KOPT-K1 (cell line): Measurements from ENCODE around the gene COPS2.
"Not testable (repeated sequence)": the region's sequence is repeated elsewhere in the genome, so short reads cannot be mapped to it uniquely, and the experiment has no call there.

Experiments used
- H3K27ac ChIP-seq: fragments of 200-600 bp; sonication (generic); 2 replicates; pipeline ENCODE4 v1.5.1; 2016; ENCODE audit warnings: antibody characterized with exemption, mild to moderate bottlenecking, low read depth, low read length; ENCODE audit not compliant: poor library complexity, severe bottlenecking
- H3K36me3 ChIP-seq: fragments of 200-600 bp; sonication (generic); 2 replicates; pipeline ENCODE4 v1.5.1; 2017; ENCODE audit warnings: antibody characterized with exemption, mild to moderate bottlenecking, low read length, moderate library complexity; ENCODE audit not compliant: insufficient read depth
- H3K9me3 ChIP-seq: fragments of 200-600 bp; sonication (generic); 2 replicates; pipeline ENCODE4 v1.5.1; 2017; ENCODE audit warnings: antibody characterized with exemption, low read length, mild to moderate bottlenecking; ENCODE audit not compliant: insufficient read depth, poor library complexity, severe bottlenecking

Gene COPS2

DNA sequence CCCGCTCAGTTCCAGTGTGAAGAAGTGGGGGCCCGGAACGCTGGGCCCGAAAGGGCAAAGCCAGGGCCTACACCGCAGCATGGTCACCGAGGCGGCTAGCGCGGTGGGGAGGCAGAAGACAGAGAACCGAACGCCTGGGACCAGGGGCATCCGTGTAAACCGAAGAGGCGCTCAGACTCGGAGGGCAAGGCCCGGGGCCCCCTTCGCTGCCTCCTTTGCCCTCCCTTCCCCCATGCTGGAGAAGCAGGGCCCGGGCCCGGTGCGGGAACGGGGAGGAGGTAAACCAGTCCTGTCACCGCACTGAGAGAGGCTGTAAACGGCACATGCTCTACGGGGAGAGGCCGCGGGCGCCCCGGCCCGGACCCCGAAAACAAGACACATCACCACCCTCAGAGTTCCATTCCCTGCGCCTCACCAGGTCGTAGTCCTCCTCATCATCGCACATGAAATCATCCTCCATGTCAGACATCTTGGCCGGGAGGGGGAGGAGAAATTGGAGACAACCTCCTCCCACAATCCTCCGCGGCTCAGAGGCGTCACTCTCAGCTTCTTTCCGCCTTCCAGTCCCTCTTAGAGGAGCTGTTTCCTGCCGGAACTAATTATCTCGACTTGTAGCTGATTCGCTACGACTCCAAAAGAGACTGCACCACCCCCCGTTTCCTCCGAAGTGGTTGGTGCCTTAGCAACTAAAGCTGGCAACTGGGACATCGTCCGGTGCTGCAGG lies at the start of gene COPS2:
Gene COPS2 (minus strand): TSS at position 490 of the 724 bp plus-strand sequence. CDS start 21 bp downstream, at position 469.
- H3K27ac ChIP-seq, result peak within 1 kb of the TSS; percentile 76
- H3K9me3 ChIP-seq, result no peaks in the 10 kb centered on the region
- H3K36me3 ChIP-seq, result no peaks in the 10 kb centered on the region

DNA sequence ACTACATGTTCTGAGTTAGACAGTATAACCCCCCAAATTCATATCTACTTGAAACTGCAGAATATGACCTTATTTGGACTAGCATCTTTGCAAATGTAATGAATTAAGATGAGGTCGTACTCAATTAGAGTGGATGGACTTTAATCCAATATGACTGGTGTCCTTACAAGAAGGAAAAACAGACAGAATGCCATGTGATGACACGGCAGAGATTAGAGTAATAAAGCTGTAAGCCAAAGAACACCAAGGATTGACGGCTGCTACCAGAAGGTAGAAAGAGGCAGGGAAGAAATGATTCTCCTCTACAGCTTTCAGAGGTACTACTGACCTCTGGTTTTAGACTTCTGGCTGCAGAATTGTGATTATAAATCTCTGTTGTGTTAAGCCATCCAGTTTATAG lies 44.9 kb upstream of the COPS2 start:
- Histone ChIP-seq H3K36me3 (peaks cover 7% of the 10 kb centered on the region; the same call in 1 of the 2 replicates), H3K9me3 (no peaks in the 10 kb centered on the region), H3K27ac (no peak overlapping the region)

- Histone ChIP-seq H3K27ac (no peak overlapping the region), H3K36me3 (peaks cover 7% of the 10 kb centered on the region; the same call in 1 of the 2 replicates), H3K9me3 (no peaks in the 10 kb centered on the region)
These were observed 44.3 kb upstream of the COPS2 start for GRCh38 chr15:49199666-49200065.

GRCh38 chr15:49196856-49197255 lies 41.5 kb upstream of the COPS2 start:
- H3K9me3 ChIP-seq, result no peaks in the 10 kb centered on the region
- H3K36me3 ChIP-seq, result no peaks in the 10 kb centered on the region; the same call in 1 of the 2 replicates
- H3K27ac ChIP-seq, result no peak overlapping the region

GRCh38 chr15:49191892-49192291 lies 36.5 kb upstream of the COPS2 start:
- no peak overlapping the region for H3K27ac ChIP-seq
- no peaks in the 10 kb centered on the region for H3K9me3 ChIP-seq
- no peaks in the 10 kb centered on the region; the same call in 1 of the 2 replicates for H3K36me3 ChIP-seq

- Histone ChIP-seq H3K9me3 (no peaks in the 10 kb centered on the region), H3K36me3 (no peaks in the 10 kb centered on the region; the same call in 1 of the 2 replicates), H3K27ac (no peak overlapping the region)
These were observed 35.2 kb upstream of the COPS2 start for GRCh38 chr15:49190586-49190985.

GRCh38 chr15:49189631-49190030 lies 34.2 kb upstream of the COPS2 start:
- no peaks in the 10 kb centered on the region; the same call in 1 of the 2 replicates for H3K36me3 ChIP-seq
- no peaks in the 10 kb centered on the region for H3K9me3 ChIP-seq
- no peak overlapping the region for H3K27ac ChIP-seq

- no peaks in the 10 kb centered on the region for H3K9me3 ChIP-seq
- no peak overlapping the region for H3K27ac ChIP-seq
- no peaks in the 10 kb centered on the region for H3K36me3 ChIP-seq
These were observed 33.5 kb upstream of the COPS2 start for GRCh38 chr15:49188933-49189332.

DNA sequence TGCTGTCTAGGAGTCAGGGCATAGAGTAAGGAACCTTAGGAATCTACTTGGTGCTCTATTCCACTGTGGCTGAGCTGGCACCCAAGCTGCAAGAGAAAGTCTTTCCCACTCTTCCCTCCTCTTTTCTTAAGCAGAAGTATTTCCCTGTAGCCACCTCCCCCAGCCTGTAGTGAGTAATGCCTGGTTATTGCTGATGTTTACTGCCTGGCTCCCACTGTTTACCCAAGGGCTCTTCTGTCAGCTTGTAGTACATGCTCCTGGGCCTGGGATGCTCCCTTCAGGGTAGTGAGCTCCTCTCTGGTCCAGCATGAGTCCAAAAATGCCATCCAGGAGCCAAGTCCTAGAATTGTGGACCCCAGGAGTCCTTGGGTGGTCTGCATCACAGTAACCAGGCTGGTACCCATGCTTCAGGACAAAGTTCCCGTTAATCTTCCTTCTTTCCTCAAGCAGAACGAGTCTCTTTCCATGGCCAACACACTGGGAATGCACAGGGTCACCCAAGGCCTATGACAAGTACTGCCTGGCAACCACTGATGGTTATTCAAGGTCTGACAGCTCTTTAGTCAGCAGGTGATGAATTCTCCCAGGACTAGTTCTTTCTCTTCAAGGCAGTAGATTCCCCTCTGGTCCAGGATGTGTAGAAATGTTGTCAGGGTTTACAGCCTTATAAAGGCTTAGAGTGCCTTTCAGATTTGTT lies 32.3 kb upstream of the COPS2 start:
- no peaks in the 10 kb centered on the region for H3K9me3 ChIP-seq
- H3K36me3 ChIP-seq, result no peaks in the 10 kb centered on the region
- H3K27ac ChIP-seq, result no peak overlapping the region

GRCh38 chr15:49185473-49185872 lies 30.1 kb upstream of the COPS2 start:
- no peaks in the 10 kb centered on the region for H3K9me3 ChIP-seq
- H3K36me3 ChIP-seq, result no peaks in the 10 kb centered on the region
- H3K27ac ChIP-seq, result no peak overlapping the region

GRCh38 chr15:49183741-49184140 lies 28.3 kb upstream of the COPS2 start:
- H3K36me3 ChIP-seq, H3K9me3 ChIP-seq, H3K27ac ChIP-seq: not testable (repeated sequence)

DNA sequence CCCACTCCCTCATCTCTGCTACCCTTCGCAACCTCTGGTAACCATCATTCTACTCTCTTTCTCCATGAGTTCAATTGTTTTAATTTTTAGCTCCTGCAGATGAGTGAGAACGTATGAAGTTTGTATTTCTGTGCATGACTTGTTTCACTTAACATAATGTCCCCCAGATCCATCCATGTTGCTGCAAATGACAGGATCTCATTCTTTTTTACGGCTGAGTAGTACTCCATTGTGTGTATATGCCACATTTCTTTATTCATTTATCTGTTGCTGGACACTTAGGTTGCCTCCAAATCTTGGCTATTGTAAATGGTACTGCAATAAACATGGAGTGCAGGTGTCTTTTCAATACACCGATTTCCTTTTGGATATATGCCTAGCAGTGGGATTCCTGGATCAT lies 26.7 kb upstream of the COPS2 start:
- Histone ChIP-seq H3K36me3 (peaks cover 7% of the 10 kb centered on the region; the same call in 1 of the 2 replicates), H3K9me3 (no peaks in the 10 kb centered on the region), H3K27ac (no peak overlapping the region)

GRCh38 chr15:49179433-49180190 lies 24.2 kb upstream of the COPS2 start:
- H3K27ac ChIP-seq, result no peak overlapping the region
- peaks cover 7% of the 10 kb centered on the region; the same call in 1 of the 2 replicates for H3K36me3 ChIP-seq
- peaks cover 15% of the 10 kb centered on the region for H3K9me3 ChIP-seq

DNA sequence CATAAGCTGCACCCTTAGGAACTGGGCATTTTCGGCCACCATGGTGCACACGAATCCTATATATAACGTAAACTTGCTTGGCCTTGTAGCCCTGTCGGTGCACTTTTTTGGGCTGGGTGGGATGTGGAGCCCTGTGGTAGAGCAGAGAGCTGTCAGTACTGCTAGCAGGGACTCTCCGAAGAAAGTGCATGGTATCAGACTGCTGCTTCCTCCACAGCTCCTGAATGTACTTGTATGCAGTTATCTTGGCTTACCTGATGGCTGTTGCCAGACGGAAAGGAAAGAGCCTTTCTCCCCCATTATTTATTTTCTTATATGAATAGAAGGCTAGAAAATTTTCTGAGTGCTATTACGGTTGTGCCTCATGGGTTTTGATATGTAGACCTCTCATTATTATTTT lies 23.1 kb upstream of the COPS2 start:
- Histone ChIP-seq H3K27ac (no peak overlapping the region), H3K9me3 (peaks cover 15% of the 10 kb centered on the region), H3K36me3 (peaks cover 7% of the 10 kb centered on the region; the same call in 1 of the 2 replicates)
